GM12892 (cell line): ENCODE measurements around the gene RRAS.
"Not testable (repeated sequence)": the region's sequence is repeated elsewhere in the genome, so short reads cannot be mapped to it uniquely, and the experiment has no call there.

Experiments used
- DNase-seq: peaks from one replicate; pipeline ENCODE4 v3.0.0; 2011; ENCODE audit not compliant: insufficient read length
- FAIRE-seq: peaks from 2 replicates; lab custom pipeline; 2011; peaks lifted over from hg19 to GRCh38; lab: Jason Lieb, UNC
- POLR2A ChIP-seq: IDR thresholded peaks from 2 replicates; pipeline ENCODE4 v1.6.1; 2011; ENCODE audit warnings: low read depth, low read length, control low read depth
- POLR2AphosphoS5 ChIP-seq: IDR thresholded peaks from 2 replicates; pipeline ENCODE4 v1.6.1; 2011; ENCODE audit warnings: low read depth, low read length, control low read depth
- TAF1 ChIP-seq: IDR thresholded peaks from 2 replicates; pipeline ENCODE4 v1.6.1; 2011; ENCODE audit warnings: low read depth, mild to moderate bottlenecking, control low read depth, low read length, borderline replicate concordance

The RRAS gene

DNA sequence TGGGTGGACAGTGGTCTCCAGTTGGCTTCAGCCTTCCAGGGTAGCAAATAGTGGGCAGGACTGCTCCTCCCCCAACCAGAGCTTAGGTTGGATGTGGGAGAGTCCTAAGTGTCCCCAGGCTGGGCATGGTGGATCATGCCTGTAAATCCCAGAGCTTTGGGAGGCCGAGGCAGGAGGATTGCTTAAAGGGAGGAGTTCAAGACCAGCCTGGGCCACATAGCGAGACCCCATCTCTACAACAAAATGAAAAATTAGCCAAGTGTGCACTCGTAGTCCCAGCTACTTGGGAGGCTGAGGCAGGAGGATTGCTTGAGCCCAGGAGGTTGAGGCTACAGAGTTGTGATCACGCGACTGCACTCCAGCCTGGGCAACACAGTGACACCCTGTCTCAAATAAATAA lies 7.4 kb downstream of the RRAS start:
- TF ChIP-seq POLR2AphosphoS5 (no peak), TAF1 (no peak), POLR2A (no peak)
- no peak for FAIRE-seq

DNA sequence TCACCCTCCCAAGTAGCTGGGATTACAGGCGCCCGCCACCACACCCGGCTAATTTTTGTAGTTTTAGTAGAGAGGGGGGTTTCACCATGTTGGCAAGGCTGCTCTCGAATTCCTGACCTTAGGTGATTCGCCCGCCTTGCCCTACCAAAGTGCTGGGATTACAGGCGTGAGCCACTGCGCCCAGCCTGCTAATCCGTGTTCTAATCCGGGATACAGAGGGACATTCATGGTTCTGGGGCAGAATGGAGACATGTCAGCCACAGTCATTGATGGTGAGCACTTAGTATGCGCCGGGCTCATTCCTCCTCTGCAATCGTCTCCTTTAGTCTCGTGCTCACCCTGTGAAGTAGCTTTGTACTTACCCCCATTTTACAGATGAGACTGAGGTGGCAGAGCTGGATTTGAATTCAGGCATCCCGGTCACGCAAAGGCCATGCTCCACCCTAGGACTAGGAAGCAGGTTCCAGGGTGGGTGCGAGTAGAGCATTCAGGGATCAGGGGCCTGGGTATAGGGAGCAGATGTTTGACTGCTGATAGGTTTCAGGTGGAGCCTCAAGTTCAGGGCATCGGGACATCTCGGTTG lies 8.2 kb downstream of the RRAS start:
- DNase-seq (no peak), FAIRE-seq (no peak)
- TF ChIP-seq TAF1 (no peak), POLR2AphosphoS5 (no peak), POLR2A (no peak)

More for the DNA sequence above, 7.4 kb downstream of the RRAS start:
- no peak for DNase-seq

DNA sequence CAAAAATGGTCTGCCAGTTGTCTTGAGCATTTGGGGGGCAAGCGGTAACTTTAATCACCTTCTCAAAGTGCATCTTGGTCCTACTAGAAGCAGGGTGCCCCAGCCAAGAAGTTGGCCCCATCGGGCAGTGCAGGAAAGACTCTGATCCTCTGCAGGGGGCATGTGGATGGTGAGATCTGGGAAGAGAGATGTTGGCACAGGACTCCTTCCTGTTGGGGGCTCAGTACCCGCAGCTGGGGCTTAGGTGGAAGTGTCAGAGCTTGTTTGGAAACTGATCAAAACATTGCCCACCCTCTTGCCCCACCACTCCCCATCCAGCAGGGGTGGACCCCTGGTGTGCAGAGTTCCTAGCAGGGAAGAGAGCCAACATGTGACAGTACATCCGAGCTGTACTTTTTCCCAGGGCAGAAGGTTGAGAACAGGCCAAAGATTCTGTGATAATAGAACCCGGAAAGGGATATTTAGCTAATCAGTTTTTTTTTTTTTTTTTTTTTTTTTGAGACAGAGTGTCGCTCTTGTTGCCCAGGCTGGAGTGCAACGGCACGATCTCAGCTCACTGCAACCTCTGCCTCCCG lies 8.8 kb downstream of the RRAS start:
- FAIRE-seq, result no peak
- TF ChIP-seq POLR2AphosphoS5 (no peak), POLR2A (no peak), TAF1 (no peak)
- DNase-seq, result no peak

DNA sequence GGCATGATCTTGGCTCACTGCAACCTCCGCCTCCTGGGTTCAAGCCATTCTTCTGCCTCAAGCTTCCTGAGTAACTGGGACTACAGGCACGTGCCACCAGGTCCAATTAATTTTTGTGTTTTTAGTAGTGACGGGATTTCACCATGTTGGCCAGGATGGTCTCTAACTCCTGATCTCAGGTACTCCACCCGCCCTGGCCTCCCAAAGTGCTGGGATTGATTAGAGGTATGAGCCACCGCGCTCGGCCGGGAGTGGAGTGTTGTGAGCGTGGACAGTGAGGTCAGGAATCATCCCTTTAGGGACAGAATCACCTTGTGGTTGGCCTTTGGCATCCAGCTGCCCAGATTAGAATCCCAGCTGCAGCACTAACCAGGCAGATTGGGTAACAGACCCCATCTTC lies 10.3 kb downstream of the RRAS start:
- DNase-seq (no peak), FAIRE-seq (no peak)
- TF ChIP-seq POLR2A, result no peak
- no peak for TF ChIP-seq TAF1
- no peak for TF ChIP-seq POLR2AphosphoS5

DNA sequence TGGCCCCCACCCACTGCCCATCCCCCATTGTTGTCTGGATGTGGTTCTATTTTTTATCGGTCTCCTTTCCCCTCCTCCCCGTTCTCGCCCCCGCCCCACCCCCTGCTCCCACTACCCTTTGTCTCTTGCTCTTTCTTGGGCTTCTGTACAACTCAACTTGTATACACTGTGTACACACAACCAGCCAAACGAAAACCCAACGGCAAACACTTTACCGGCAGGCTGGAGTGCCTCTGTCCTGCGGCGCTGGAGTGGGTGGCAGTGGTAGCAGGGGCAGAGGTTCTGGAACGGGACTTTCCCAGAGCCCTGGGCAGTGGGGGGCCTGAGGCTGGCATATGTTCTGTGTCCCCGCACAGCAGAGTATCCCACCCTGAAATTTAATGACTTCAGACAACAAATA lies 13.7 kb downstream of the RRAS start:
- TF ChIP-seq TAF1 (no peak), POLR2AphosphoS5 (no peak), POLR2A (no peak)
- FAIRE-seq, result no peak
- DNase-seq, result no peak

DNA sequence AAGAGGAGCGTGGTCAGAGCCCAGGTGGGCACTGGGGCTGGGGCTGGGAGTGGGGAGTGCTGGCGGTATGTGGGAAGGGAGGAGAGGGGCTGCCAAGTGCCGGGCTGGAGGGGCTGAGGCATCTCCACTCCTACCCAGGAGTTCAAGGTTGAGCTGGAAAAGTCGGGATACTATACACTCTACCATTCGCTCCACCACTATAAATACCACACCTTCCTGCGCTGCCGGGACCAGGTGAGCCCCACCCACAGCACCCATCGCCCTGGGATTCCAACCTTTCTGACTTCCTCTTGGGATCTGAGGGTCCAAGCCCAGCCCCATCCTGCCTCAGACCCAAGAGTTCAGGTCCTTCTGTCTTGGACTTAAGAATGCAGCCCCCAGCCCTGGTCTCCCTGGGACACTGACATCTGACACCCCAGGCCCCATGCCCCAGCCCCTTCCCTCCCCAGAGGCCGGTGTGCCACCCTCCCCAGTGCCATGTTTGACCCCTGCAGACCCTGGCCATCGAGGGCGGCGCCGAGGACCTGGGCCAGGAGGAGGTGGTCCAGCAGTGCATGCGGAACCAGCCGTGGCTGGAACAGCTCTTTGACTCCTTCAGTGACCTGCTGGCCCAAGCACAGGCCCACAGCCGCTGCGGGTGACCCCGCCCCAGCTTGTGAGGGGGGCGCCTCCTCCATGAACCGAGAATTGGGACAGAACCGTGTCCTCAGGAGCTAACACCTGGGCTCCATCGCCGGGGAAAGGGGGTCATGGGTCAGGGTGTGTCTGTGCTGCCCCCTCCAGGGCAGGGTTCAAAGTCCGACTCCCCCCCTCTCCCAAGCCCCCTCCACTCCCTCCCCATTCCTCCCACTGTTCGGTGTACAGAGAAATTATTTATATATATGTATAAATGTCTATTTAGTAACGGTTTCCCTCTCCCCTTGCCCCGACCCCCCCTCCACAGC lies 14.7 kb downstream of the RRAS start:
- FAIRE-seq (no peak), DNase-seq (no peak)
- TF ChIP-seq TAF1 (no peak), POLR2AphosphoS5 (no peak), POLR2A (no peak)

DNA sequence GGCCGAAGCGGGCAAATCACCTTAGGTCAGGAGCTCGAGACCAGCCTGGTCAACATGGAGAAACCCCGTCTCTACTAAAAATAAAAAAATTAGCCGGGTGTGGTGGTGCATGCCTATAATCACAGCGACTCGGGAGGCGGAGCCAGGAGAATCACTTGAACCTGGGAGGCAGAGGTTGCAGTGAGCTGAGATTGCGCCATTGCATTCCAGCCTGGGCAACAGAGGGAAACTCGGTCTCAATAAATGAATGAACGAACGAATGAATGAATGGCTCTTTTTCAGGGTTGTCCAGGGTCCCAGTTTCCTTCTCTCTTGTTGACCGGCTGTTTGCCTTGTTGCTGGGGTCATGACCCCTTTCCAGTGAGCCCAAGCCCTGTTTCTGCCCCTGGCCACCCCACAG lies 22.1 kb downstream of the RRAS start:
- not testable (repeated sequence) for FAIRE-seq, DNase-seq

DNA sequence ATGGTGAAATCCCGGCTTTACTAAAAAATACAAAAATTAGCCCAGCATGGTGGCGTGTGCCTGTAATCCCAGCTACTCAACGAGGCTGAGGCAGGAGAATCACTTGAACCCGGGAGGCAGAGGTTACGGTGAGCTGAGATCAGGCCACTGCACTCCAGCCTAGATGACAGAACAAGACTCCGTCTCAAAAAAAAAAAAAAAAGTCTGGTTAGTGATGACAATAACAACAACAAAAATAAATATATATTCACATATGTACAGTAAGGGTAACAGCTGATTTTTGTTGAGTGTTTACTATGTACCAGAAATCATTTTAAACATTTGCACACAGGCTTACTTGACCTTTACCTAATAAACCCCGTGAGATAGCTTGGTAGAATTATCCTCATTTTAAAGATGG lies 23.0 kb downstream of the RRAS start:
- no peak for FAIRE-seq
- no peak for TF ChIP-seq POLR2AphosphoS5
- no peak for TF ChIP-seq POLR2A
- TF ChIP-seq TAF1, result no peak
- no peak for DNase-seq

DNA sequence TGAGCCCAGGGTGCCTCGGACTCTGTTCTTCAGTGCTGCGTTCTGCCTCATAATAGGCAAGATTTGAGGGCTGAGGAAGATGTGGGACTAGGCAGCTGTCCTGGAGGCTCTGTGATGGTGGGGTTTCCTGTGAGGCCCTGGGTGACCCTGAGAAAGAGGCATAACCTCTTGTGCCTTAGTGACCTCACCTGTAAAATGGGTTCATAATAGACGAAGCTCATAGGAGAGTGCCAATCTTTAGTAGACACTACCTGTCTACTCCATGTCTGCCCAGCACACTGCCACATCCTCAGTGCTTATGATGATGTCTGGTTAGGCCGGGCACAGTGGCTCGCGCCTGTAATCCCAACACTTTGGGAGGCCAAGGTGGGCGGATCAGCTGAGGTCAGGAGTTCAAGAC lies 23.4 kb downstream of the RRAS start:
- FAIRE-seq, result no peak
- DNase-seq, result no peak
- TF ChIP-seq POLR2AphosphoS5, result no peak
- TF ChIP-seq POLR2A, result no peak
- TF ChIP-seq TAF1, result no peak

DNA sequence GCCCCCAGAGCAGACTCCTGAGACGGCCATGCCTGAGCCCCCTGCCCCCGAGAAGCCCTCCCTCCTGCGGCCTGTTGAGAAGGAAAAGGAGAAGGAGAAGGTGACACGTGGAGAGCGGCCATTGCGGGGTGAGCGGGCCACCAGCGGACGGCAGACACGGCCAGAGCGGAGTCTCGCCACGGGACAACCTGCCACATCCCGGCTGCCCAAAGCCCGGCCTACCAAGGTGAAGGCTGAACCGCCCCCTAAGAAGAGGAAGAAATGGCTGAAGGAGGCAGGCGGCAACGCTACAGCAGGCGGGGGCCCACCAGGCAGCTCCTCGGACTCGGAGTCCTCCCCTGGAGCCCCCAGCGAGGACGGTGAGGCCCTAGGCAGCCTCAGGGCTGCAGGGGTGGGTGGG lies 24.1 kb downstream of the RRAS start:
- FAIRE-seq (no peak), DNase-seq (no peak)
- no peak for TF ChIP-seq POLR2AphosphoS5
- no peak for TF ChIP-seq TAF1
- no peak for TF ChIP-seq POLR2A

DNA sequence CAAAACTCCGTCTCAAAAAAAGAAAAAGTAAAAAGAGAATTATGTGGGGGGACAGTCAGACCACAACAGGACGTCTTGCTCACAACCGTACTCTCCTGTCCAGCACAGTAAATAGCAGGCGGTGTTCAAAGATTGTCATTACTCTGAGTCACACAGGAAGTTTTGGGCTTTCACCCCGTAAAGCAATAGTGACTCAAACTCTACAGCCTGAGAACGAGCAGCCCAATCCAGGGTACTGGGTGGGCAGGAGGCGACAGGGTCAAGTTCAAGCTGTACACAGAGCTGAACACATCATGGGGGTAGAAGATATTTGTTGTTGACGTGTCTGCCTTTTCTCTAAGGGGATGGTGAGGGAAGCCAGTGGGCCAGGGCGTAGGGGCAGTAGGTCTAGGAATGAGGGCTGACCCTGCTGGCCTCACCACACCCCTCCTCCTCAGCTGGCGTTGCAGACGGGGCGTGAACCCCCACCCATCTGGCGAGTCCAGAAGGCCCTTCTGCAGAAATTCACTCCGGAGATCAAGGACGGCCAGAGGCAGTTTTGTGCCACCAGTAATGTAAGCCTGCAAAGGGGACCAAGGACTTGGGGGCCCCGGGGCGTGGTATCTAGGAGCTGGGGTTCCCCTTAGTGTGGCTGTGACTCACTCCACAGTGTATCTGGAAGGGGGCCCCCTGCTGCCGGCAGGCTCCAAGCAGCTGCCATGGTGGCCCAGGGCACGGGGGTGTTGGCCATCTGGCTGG lies 25.7 kb downstream of the RRAS start:
- DNase-seq, result no peak
- TF ChIP-seq TAF1, result no peak
- no peak for TF ChIP-seq POLR2AphosphoS5
- no peak for TF ChIP-seq POLR2A

DNA sequence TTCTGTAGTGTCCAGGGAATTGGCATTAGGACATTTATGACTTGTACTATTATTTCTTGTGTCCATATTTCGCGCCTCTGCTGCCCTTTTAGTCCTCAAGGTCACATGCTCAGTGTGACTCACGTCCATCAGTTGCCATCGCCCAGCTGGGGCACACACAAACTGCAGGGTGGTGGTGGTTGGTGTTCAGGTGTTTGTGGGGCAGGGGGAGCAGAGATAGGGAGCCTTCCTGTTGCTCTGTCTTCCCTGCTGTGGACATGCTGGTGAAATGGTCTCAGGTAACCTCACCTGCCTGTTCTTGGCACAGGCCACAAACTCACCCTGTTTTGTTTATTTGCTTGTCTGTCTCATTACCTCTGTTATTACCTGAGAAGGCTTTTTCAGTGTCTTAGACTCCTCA lies 26.6 kb downstream of the RRAS start:
- TF ChIP-seq POLR2AphosphoS5, result no peak
- no peak for TF ChIP-seq POLR2A
- TF ChIP-seq TAF1, result no peak
- no peak for FAIRE-seq
- DNase-seq, result no peak

More for the DNA sequence above, 25.7 kb downstream of the RRAS start:
- FAIRE-seq, result no peak
